C4-2B (cell line): Measurements from ENCODE around the gene ACP1.

ENCODE experiments used
- CTCF ChIP-seq: fragments of 450-650 bp; conservative IDR thresholded peaks from 2 replicates; pipeline ENCODE4 v1.5.1; 2017; ENCODE audit warnings: mild to moderate bottlenecking
- ZFX ChIP-seq: fragments of 450-650 bp; IDR thresholded peaks from 2 replicates; pipeline ENCODE4 v1.6.1; 2017

- TF ChIP-seq CTCF (no peak), ZFX (no peak)
Measured at GRCh38 chr2:309954-310510, 45.3 kb downstream of the ACP1 start.
